Activated CD8-positive, alpha-beta T cell treated with anti-CD3 and anti-CD28 coated beads, Interleukin-2, amount 10 ng/mL, durations not matched to agents 7 days and 5 days (primary cell): ENCODE data around the gene CFAP119. TPM values are rescaled to one million over a fixed set of nuclear protein-coding genes. Genes with fewer than 3 reads are reported as not detected.

ENCODE experiments used
- ATAC-seq: fragments of 150-1000 bp; cut with Tn5 transposase; one replicate; pipeline ENCODE4 v1.10.0; 2021; ENCODE audit warnings: moderate library complexity
- CTCF ChIA-PET: fragments of 350-600 bp; sonication (Branson Sonifier 250); formaldehyde crosslinking; loops from one replicate; lab custom pipeline; 2021; ENCODE audit warnings: antibody characterized with exemption; lab: Charles Lee
- POLR2A ChIA-PET: fragments of 350-600 bp; sonication (Branson Sonifier 250); formaldehyde crosslinking; loops from one replicate; lab custom pipeline; 2021; ENCODE audit warnings: antibody characterized with exemption; lab: Charles Lee
- DNase-seq: peaks from one replicate; pipeline ENCODE4 v3.0.0-alpha.2; 2020
- H3K27ac Mint-ChIP-seq: one replicate; pipeline ENCODE4 v1.8.0; 2021; ENCODE audit warnings: mild to moderate bottlenecking, mixed read lengths
- H3K27me3 Mint-ChIP-seq: one replicate; pipeline ENCODE4 v1.8.0; 2021; ENCODE audit warnings: low read depth, mixed read lengths
- H3K36me3 Mint-ChIP-seq: one replicate; pipeline ENCODE4 v1.8.0; 2021; ENCODE audit warnings: low read depth, mixed read lengths
- H3K4me1 Mint-ChIP-seq: one replicate; pipeline ENCODE4 v1.8.0; 2021; ENCODE audit warnings: low read depth, mixed read lengths
- H3K4me3 Mint-ChIP-seq: one replicate; pipeline ENCODE4 v1.8.0; 2021; ENCODE audit warnings: mild to moderate bottlenecking, mixed read lengths
- H3K9me3 Mint-ChIP-seq: one replicate; pipeline ENCODE4 v1.8.0; 2022; ENCODE audit warnings: mixed read lengths; ENCODE audit not compliant: insufficient read depth
- total RNA-seq, 2 experiments: library from RNA; stranded (reverse); gene quantifications; one replicate each; pipeline ENCODE4 v1.2.3, GENCODE V29; 2021

CFAP119 gene
- total RNA-seq, 2 experiments from 2014 or later: 4.4 to 4.8 TPM

- CTCF ChIA-PET: no interaction called here
- Mint-ChIP-seq H3K27ac (no peak overlapping the region), H3K4me3 (no peak overlapping the region), H3K9me3 (no peaks in the 10 kb centered on the region), H3K27me3 (no peaks in the 10 kb centered on the region), H3K4me1 (peaks cover 26% of the 10 kb centered on the region), H3K36me3 (peaks cover 78% of the 10 kb centered on the region)
- POLR2A ChIA-PET: interaction anchor here (1.1 kb wide), 1 partner anchor 11 kb away, joined by 3 read pairs; no protein-coding TSS in a partner anchor
- DNase-seq (no peak), ATAC-seq (no peak)
Observed at GRCh38 chr16:30767767-30768465, 6.1 kb upstream of the CFAP119 start.

DNA sequence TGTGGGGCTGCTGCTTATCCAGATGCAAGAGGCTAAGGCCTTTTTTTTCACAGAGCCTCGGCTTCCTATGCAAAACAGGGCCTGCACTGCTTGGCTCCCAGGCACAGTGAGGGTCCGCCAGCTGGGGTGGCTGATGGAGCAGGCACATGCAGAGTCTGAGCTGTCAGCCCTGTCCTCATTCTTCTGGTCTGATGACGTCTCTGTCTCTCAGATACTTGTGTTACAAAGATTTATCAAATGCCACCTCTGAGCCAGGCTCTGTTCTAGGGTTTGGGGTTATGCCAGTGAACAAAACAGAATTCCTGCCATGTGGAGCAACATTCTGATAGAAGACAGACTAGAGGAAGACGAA lies 5.0 kb upstream of the CFAP119 start:
- no peaks in the 10 kb centered on the region for H3K9me3 Mint-ChIP-seq

DNA sequence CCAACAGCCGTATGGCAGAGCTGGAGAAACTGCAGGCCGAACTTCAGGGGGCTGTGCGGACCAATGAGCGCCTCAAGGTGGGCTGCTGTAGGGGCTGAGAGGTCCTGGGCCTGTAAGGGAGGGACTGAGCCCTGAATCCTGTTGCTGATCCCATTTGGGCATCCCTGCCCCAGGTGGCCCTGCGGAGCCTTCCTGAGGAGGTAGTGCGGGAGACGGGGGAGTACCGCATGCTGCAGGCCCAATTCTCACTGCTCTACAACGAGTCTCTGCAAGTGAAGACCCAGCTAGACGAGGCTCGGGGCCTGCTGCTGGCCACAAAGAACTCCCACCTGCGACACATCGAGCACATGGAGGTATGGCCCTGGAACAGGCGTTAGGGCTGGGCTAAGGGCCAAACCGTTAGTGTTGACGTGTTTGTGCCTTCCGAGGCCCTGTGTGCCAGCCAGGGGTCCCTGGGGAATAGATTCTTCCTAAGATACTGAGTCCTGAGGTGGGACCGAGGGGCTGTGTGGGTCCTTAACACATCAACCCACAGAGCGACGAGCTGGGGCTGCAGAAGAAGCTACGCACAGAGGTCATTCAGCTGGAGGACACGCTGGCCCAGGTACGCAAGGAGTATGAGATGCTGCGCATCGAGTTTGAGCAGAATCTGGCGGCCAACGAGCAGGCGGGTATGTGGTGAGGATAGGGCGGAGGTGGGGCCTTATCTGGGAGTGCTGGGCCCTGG lies 4.5 kb upstream of the CFAP119 start:
- H3K4me1 Mint-ChIP-seq: peaks cover 25% of the 10 kb centered on the region
- no peaks in the 10 kb centered on the region for H3K27me3 Mint-ChIP-seq
- ChIA-PET CTCF (no interaction called here), POLR2A (interaction anchor here (1.6 kb wide), 1 partner anchor 16 kb away, joined by 3 read pairs; no protein-coding TSS in a partner anchor)
- DNase-seq (no peak), ATAC-seq (no peak)
- H3K36me3 Mint-ChIP-seq: peaks cover 70% of the 10 kb centered on the region
- H3K9me3 Mint-ChIP-seq: no peaks in the 10 kb centered on the region
- no peak overlapping the region for H3K27ac Mint-ChIP-seq
- H3K4me3 Mint-ChIP-seq: no peak overlapping the region

More for the DNA sequence above, 5.0 kb upstream of the CFAP119 start:
- POLR2A ChIA-PET: no interaction called here
- DNase-seq: no peak
- peaks cover 26% of the 10 kb centered on the region for H3K4me1 Mint-ChIP-seq
- no peak for ATAC-seq
- H3K27me3 Mint-ChIP-seq: no peaks in the 10 kb centered on the region
- CTCF ChIA-PET: no interaction called here
- no peak overlapping the region for H3K4me3 Mint-ChIP-seq
- H3K27ac Mint-ChIP-seq: no peak overlapping the region
- peaks cover 73% of the 10 kb centered on the region for H3K36me3 Mint-ChIP-seq

- no peaks in the 10 kb centered on the region for H3K27me3 Mint-ChIP-seq
- POLR2A ChIA-PET: interaction anchor here (0.9 to 1.6 kb wide), 2 partner anchors 17 to 57 kb away, joined by 3 read pairs; no protein-coding TSS in a partner anchor
- no peak overlapping the region for H3K4me3 Mint-ChIP-seq
- peaks cover 33% of the 10 kb centered on the region for H3K4me1 Mint-ChIP-seq
- H3K27ac Mint-ChIP-seq: no peak overlapping the region
- ATAC-seq (no peak), DNase-seq (no peak)
- no peaks in the 10 kb centered on the region for H3K9me3 Mint-ChIP-seq
- peaks cover 63% of the 10 kb centered on the region for H3K36me3 Mint-ChIP-seq
- CTCF ChIA-PET: no interaction called here
Observed at GRCh38 chr16:30764816-30765465, 3.1 kb upstream of the CFAP119 start.

DNA sequence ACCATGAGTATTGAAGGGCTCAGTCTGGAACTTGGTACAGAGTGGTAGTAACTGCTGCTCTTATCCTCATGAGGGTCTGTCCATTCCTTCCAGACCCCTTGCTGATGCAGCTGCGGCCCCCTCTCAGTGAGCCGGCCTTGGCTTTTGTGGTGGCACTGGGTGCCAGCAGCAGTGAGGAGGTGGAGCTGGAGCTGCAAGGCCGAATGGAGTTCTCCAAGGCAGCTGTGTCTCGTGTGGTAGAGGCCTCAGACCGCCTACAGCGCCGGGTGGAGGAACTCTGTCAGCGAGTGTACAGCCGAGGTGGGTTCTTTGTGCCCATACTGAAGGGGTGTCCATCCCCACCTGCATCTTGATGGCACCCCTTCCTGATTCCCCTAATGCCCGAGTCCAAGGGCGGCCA lies 2.2 kb upstream of the CFAP119 start:
- H3K27me3 Mint-ChIP-seq: no peaks in the 10 kb centered on the region
- H3K36me3 Mint-ChIP-seq: peaks cover 55% of the 10 kb centered on the region
- ATAC-seq: no peak
- H3K9me3 Mint-ChIP-seq: no peaks in the 10 kb centered on the region
- H3K4me3 Mint-ChIP-seq: peak overlapping the region; percentile 28
- no peak for DNase-seq
- H3K27ac Mint-ChIP-seq: no peak overlapping the region
- H3K4me1 Mint-ChIP-seq: peaks cover 33% of the 10 kb centered on the region
- POLR2A ChIA-PET: interaction anchor here (0.9 to 1.1 kb wide), 2 partner anchors 16 to 56 kb away, joined by 3 to 6 read pairs; partner anchors contain the start of gene PHKG2
- CTCF ChIA-PET: no interaction called here

DNA sequence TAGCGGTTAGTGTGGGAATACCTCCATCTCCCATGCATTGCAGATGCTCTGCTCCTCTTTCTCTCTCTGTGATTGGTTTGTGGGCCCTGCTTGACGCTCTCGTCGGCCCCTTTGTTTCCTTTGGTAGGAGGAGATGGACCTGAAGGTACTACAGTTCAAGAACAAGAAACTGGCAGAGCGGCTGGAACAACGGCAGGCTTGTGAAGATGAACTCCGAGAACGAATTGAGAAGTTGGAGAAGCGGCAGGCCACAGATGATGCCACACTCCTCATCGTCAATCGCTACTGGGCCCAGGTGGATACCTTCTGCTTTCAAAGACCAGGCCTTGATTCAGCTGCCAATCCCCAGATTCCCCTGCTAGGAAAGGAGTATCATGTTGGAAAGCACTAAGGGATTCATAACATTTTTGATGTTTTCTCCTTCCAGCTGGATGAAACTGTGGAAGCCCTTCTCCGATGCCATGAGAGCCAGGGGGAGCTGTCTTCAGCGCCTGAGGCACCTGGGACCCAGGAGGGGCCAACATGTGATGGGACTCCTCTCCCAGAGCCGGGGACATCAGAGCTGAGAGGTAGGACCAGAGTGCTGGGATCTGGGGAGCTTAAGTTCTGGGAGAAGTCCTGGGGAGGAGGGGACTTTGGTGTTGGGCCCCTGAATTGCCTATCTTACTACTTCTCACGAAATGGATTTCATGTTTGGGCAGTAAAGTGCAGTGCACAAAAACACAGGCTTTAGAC lies 1.3 kb upstream of the CFAP119 start:
- Mint-ChIP-seq H3K36me3 (peaks cover 51% of the 10 kb centered on the region), H3K4me3 (peak overlapping the region; percentile 89), H3K4me1 (peaks cover 33% of the 10 kb centered on the region), H3K27ac (peak overlapping the region; percentile 92), H3K27me3 (no peaks in the 10 kb centered on the region), H3K9me3 (no peaks in the 10 kb centered on the region)
- DNase-seq (no peak), ATAC-seq (no peak)
- POLR2A ChIA-PET: interaction anchor here (0.6 to 1.1 kb wide), 5 partner anchors 15 to 746 kb away, joined by 3 to 6 read pairs (median 3); partner anchors contain the start of gene PHKG2
- CTCF ChIA-PET: interaction anchor here (1.1 to 1.2 kb wide), 3 partner anchors 9 to 51 kb away, joined by 3 to 4 read pairs (median 4); partner anchors contain the start of gene PHKG2

DNA sequence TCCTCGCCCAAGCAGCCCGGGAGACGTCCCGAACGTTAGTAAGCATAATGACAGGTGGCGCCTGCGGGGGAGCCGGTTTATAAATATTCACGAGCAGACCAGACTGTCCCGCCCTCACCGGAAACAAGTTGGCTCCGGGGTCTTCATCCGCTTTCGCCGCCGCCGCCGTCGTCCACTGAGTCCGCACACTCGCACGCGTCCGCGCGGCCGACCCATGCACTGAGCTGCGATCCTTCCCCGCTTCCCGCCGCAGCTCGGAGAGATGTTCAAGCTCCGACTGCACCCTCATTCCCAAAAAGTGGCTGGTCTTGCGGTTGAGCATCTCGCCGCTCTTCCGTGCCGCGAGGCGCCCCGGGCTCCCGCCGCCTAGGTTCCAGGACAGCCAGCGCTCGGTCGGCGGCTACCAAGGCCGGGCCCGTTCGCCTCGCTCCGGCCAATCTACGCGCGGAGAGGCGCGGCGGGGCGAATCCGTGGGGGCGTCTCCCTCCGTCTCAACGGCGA lies 385 bp downstream of the CFAP119 start:
- Mint-ChIP-seq H3K4me3 (peak overlapping the region; percentile 89), H3K36me3 (peaks cover 37% of the 10 kb centered on the region), H3K4me1 (peaks cover 33% of the 10 kb centered on the region), H3K9me3 (no peaks in the 10 kb centered on the region), H3K27me3 (no peaks in the 10 kb centered on the region), H3K27ac (peak overlapping the region; percentile 92)
- POLR2A ChIA-PET: no interaction called here
- peak; percentile 55 for ATAC-seq
- peak; percentile 68 for DNase-seq
- CTCF ChIA-PET: interaction anchor here (1.2 to 1.4 kb wide), 2 partner anchors 9 to 83 kb away, joined by 3 read pairs; no protein-coding TSS in a partner anchor

DNA sequence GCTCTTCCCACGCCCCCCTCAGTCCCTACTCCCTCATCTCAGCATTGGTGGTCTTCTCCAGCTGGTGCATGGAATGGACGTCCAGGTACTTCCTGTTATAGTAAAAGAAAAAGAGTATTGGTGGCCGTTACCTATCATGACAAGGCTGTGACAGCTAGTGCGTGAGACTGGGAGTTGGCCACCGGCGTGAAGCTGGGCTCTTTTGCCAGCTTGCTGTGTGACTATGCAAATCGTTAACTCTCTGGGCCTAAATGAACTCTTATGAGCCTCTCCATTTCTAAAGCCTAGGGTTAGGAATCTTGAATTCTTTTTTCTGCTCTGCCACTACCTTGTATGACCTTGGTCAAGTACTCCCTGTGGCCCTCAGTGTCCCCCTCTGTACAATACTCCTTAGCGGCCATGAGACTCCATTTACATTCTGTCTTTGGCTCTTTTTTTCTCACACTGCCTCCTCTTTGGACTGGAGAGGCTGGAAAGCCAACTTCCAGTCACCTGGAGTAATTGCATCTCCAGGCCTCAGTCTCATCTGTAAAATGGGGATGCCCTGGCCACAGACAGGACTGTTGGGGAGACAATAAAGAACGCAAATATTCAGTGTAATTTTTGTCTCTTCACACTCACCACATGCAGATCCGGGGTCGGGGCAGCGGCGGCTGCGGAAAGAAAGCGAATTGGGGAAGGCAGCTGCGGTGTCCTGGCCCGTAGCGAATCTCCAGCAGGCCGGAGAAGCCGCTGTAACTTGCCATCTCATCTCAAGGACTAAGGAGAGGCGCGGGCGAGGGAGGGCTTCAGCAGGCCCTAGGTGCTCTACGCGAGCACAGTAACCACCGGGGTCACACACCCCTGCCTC lies 1.1 kb downstream of the CFAP119 start:
- H3K36me3 Mint-ChIP-seq: peaks cover 34% of the 10 kb centered on the region
- ChIA-PET POLR2A (interaction anchor here (1.9 kb wide), 1 partner anchor 13 kb away, joined by 9 read pairs; the partner anchor contains the start of gene PHKG2), CTCF (interaction anchor here (0.6 to 2.5 kb wide), 5 partner anchors 10 to 175 kb away, joined by 3 to 7 read pairs (median 3); no protein-coding TSS in a partner anchor)
- DNase-seq (no peak), ATAC-seq (no peak)
- H3K9me3 Mint-ChIP-seq: no peaks in the 10 kb centered on the region
- H3K4me3 Mint-ChIP-seq: peak overlapping the region; percentile 89
- H3K27me3 Mint-ChIP-seq: no peaks in the 10 kb centered on the region
- H3K4me1 Mint-ChIP-seq: peaks cover 33% of the 10 kb centered on the region
- H3K27ac Mint-ChIP-seq: peak overlapping the region; percentile 92

DNA sequence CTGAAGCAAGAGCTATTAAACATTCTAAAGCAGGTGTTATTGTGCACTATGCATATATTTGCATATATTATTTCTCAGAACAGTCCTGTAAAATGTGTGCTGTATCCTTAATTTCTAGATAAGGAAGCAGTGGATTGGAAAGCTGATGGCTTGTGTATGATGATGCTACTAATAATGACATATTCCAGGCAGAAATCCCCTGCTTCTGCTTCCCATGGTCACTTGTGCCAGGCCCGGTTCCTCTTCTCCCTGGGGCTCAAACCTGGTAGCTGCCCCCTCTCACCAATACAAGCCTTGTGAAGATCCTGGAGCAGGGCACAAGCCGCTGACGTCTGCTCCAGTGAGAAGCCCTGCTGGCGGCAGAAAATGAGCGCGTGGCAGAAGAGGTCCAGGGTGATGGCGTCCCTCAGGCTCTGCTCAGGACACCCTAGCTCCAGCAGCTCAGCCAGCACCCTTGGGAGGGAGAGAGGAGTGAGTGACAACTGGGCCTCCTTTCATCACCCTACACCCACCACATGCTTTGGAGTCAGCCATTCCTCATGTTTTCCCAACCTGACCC lies 1.8 kb downstream of the CFAP119 start:
- peak overlapping the region; percentile 5 for H3K4me3 Mint-ChIP-seq
- H3K4me1 Mint-ChIP-seq: peaks cover 33% of the 10 kb centered on the region
- POLR2A ChIA-PET: interaction anchor here (0.6 to 1.9 kb wide), 3 partner anchors 9 to 20 kb away, joined by 3 to 9 read pairs (median 3); partner anchors contain the start of gene PHKG2
- H3K27ac Mint-ChIP-seq: no peak overlapping the region
- H3K27me3 Mint-ChIP-seq: no peaks in the 10 kb centered on the region
- ATAC-seq (no peak), DNase-seq (no peak)
- CTCF ChIA-PET: interaction anchor here (0.6 to 2.5 kb wide), 5 partner anchors 11 to 176 kb away, joined by 3 to 7 read pairs (median 3); no protein-coding TSS in a partner anchor
- peaks cover 27% of the 10 kb centered on the region for H3K36me3 Mint-ChIP-seq
- H3K9me3 Mint-ChIP-seq: no peaks in the 10 kb centered on the region

GRCh38 chr16:30758988-30759491 lies 2.8 kb downstream of the CFAP119 start:
- CTCF ChIA-PET: interaction anchor here (1.0 to 2.5 kb wide), 2 partner anchors 55 to 65 kb away, joined by 4 to 7 read pairs; no protein-coding TSS in a partner anchor
- ATAC-seq (no peak), DNase-seq (no peak)
- H3K4me3 Mint-ChIP-seq: no peak overlapping the region
- peaks cover 23% of the 10 kb centered on the region for H3K36me3 Mint-ChIP-seq
- POLR2A ChIA-PET: interaction anchor here (0.9 to 1.1 kb wide), 2 partner anchors 8 to 11 kb away, joined by 3 read pairs; partner anchors contain the start of gene PHKG2
- H3K27ac Mint-ChIP-seq: no peak overlapping the region
- H3K27me3 Mint-ChIP-seq: no peaks in the 10 kb centered on the region
- peaks cover 32% of the 10 kb centered on the region for H3K4me1 Mint-ChIP-seq
- H3K9me3 Mint-ChIP-seq: no peaks in the 10 kb centered on the region
